ENCODE measurements around the gene BATF.

Gene BATF

DNA sequence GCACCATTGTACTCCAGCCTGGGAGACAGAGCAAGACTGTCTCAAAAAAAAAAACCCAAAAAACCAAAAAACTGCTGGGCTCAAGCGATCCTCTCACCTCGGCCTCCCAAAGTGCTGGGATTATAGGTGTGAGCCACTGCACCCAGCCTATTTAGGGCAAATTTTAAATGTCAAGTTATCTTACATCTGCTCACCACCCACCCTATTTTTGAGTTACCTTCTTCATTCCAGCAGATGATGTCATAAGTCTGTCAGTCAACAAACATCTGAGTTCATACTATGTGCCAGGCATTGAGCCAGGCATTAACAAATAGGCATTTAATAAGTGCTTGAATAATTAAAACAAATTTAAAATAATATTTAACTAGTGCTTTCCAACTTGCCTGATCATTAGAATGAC, 21.5 kb downstream of the BATF start:
- TF ChIP-seq RAD21 (IDR thresholded peaks at IDR 0.05; ENCODE audit: low read depth) (no peak), CEBPB (IDR thresholded peaks at IDR 0.05) (no peak), FOXM1 (IDR thresholded peaks at IDR 0.05; ENCODE audit: borderline replicate concordance, low read depth) (no peak), ZBTB7A (IDR thresholded peaks at IDR 0.05; ENCODE audit: low read depth) (no peak), TEAD4 (IDR thresholded peaks at IDR 0.05) (no peak), EP300 (IDR thresholded peaks at IDR 0.05; ENCODE audit: borderline replicate concordance) (no peak), USF1 (IDR thresholded peaks at IDR 0.05) (no peak), CREB1 (IDR thresholded peaks at IDR 0.05; ENCODE audit: low read depth) (no peak), YY1 (IDR thresholded peaks at IDR 0.05; ENCODE audit: low read depth) (no peak), TAF1 (IDR thresholded peaks at IDR 0.05; ENCODE audit: low read depth) (no peak), TCF12 (IDR thresholded peaks at IDR 0.05; ENCODE audit: low read depth) (no peak), EGR1 (IDR thresholded peaks at IDR 0.05) (no peak), NFIC (IDR thresholded peaks at IDR 0.05) (no peak)
- TF ChIP-seq, protein P1, sequence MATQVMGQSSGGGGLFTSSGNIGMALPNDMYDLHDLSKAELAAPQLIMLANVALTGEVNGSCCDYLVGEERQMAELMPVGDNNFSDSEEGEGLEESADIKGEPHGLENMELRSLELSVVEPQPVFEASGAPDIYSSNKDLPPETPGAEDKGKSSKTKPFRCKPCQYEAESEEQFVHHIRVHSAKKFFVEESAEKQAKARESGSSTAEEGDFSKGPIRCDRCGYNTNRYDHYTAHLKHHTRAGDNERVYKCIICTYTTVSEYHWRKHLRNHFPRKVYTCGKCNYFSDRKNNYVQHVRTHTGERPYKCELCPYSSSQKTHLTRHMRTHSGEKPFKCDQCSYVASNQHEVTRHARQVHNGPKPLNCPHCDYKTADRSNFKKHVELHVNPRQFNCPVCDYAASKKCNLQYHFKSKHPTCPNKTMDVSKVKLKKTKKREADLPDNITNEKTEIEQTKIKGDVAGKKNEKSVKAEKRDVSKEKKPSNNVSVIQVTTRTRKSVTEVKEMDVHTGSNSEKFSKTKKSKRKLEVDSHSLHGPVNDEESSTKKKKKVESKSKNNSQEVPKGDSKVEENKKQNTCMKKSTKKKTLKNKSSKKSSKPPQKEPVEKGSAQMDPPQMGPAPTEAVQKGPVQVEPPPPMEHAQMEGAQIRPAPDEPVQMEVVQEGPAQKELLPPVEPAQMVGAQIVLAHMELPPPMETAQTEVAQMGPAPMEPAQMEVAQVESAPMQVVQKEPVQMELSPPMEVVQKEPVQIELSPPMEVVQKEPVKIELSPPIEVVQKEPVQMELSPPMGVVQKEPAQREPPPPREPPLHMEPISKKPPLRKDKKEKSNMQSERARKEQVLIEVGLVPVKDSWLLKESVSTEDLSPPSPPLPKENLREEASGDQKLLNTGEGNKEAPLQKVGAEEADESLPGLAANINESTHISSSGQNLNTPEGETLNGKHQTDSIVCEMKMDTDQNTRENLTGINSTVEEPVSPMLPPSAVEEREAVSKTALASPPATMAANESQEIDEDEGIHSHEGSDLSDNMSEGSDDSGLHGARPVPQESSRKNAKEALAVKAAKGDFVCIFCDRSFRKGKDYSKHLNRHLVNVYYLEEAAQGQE (IDR thresholded peaks at IDR 0.05; ENCODE audit: low read depth) = no peak
- TF ChIP-seq, protein P2, sequence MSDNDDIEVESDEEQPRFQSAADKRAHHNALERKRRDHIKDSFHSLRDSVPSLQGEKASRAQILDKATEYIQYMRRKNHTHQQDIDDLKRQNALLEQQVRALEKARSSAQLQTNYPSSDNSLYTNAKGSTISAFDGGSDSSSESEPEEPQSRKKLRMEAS (IDR thresholded peaks at IDR 0.05) = no peak

DNA sequence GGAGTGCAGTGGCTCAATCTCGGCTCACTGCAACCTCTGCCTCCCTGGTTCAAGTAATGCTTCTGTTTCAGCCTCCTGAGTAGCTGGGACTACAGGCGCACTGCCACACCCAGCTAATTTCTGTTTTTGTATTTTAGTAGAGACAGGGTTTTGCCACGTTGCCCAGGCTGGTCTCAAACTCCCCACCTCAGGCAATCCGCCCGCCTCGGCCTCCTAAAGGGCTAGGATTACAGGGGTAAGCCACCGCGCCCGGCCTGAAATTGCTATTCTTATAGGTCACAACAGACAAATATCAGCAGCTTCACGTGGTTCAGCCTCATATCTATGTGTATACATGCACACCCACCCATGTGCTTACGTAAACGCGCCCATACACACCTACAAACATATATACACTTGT, 23.6 kb downstream of the BATF start:
- TF ChIP-seq TEAD4 (IDR thresholded peaks at IDR 0.05) (no peak), YY1 (IDR thresholded peaks at IDR 0.05; ENCODE audit: low read depth) (no peak), EP300 (IDR thresholded peaks at IDR 0.05; ENCODE audit: borderline replicate concordance) (no peak), FOXM1 (IDR thresholded peaks at IDR 0.05; ENCODE audit: borderline replicate concordance, low read depth) (no peak), TAF1 (IDR thresholded peaks at IDR 0.05; ENCODE audit: low read depth) (no peak), NFIC (IDR thresholded peaks at IDR 0.05) (no peak), EGR1 (IDR thresholded peaks at IDR 0.05) (no peak), TCF12 (IDR thresholded peaks at IDR 0.05; ENCODE audit: low read depth) (no peak), CEBPB (IDR thresholded peaks at IDR 0.05) (no peak), ZBTB7A (IDR thresholded peaks at IDR 0.05; ENCODE audit: low read depth) (no peak), RAD21 (IDR thresholded peaks at IDR 0.05; ENCODE audit: low read depth) (no peak), USF1 (IDR thresholded peaks at IDR 0.05) (no peak), CREB1 (IDR thresholded peaks at IDR 0.05; ENCODE audit: low read depth) (no peak)
- TF ChIP-seq, protein P2 (IDR thresholded peaks at IDR 0.05) = no peak
- TF ChIP-seq, protein P1 (IDR thresholded peaks at IDR 0.05; ENCODE audit: low read depth) = no peak

- TF ChIP-seq TCF12 (IDR thresholded peaks at IDR 0.05; ENCODE audit: low read depth) = no peak
- TF ChIP-seq, protein P2 (IDR thresholded peaks at IDR 0.05) = no peak
Observed at GRCh38 chr14:75547552-75548250, 25.4 kb downstream of the BATF start.

DNA sequence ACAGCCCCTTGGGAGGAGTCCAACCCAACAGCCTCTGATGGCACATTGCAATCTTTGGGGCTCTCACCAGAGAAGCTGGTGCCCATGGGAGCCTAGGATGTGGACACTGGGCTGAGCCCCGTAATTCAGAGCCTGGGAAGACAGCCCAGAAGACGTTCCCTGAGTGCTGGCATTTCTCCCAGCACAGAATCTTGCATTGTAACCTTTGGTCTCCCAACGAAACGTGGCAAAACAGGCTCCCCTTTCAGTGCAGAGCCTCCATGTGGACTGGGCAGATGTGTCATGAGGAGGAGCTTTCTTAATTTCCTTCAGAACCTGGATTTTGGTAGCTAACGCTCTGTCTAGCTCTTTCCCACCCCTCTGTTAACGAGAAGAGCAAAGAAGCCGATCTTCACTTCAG, 26.3 kb downstream of the BATF start:
- no peak for TF ChIP-seq YY1 (IDR thresholded peaks at IDR 0.05; ENCODE audit: low read depth)
- TF ChIP-seq, protein P2 (IDR thresholded peaks at IDR 0.05) = no peak
- TF ChIP-seq FOXM1 (IDR thresholded peaks at IDR 0.05; ENCODE audit: borderline replicate concordance, low read depth) = no peak
- TF ChIP-seq RAD21 (IDR thresholded peaks at IDR 0.05; ENCODE audit: low read depth) = no peak
- no peak for TF ChIP-seq CREB1 (IDR thresholded peaks at IDR 0.05; ENCODE audit: low read depth)
- TF ChIP-seq TAF1 (IDR thresholded peaks at IDR 0.05; ENCODE audit: low read depth) = no peak
- TF ChIP-seq USF1 (IDR thresholded peaks at IDR 0.05) = no peak
- TF ChIP-seq NFIC (IDR thresholded peaks at IDR 0.05) = no peak
- no peak for TF ChIP-seq EGR1 (IDR thresholded peaks at IDR 0.05)
- no peak for TF ChIP-seq TEAD4 (IDR thresholded peaks at IDR 0.05)
- no peak for TF ChIP-seq EP300 (IDR thresholded peaks at IDR 0.05; ENCODE audit: borderline replicate concordance)
- TF ChIP-seq, protein P1 (IDR thresholded peaks at IDR 0.05; ENCODE audit: low read depth) = no peak
- TF ChIP-seq TCF12 (IDR thresholded peaks at IDR 0.05; ENCODE audit: low read depth) = no peak

Data from Ishikawa (cell line).